Ishikawa (cell line): ENCODE results near the gene RACGAP1.

Experiments used
- EGR1 ChIP-seq: IDR thresholded peaks from 2 replicates; pipeline ENCODE4 v1.6.1; 2012
- EP300 ChIP-seq: IDR thresholded peaks from 2 replicates; pipeline ENCODE4 v1.6.1; 2012; ENCODE audit warnings: borderline replicate concordance
- FOXM1 ChIP-seq: IDR thresholded peaks from 2 replicates; pipeline ENCODE4 v1.6.1; 2012; ENCODE audit warnings: low read depth, borderline replicate concordance
- NFIC ChIP-seq: IDR thresholded peaks from 2 replicates; pipeline ENCODE4 v1.6.1; 2012
- RAD21 ChIP-seq: IDR thresholded peaks from 2 replicates; pipeline ENCODE4 v1.6.1; 2012; ENCODE audit warnings: low read depth
- REST ChIP-seq: IDR thresholded peaks from 2 replicates; pipeline ENCODE4 v1.6.1; 2012; ENCODE audit warnings: low read depth, mild to moderate bottlenecking
- TAF1 ChIP-seq: IDR thresholded peaks from 2 replicates; pipeline ENCODE4 v1.6.1; 2012; ENCODE audit warnings: low read depth, mild to moderate bottlenecking
- YY1 ChIP-seq: IDR thresholded peaks from 2 replicates; pipeline ENCODE4 v1.6.1; 2012; ENCODE audit warnings: low read depth

- TF ChIP-seq RAD21 (no peak), YY1 (no peak), NFIC (no peak), EGR1 (no peak), EP300 (no peak), REST (no peak), FOXM1 (no peak), TAF1 (no peak)
Observed at GRCh38 chr12:50061171-50061570, 35.9 kb upstream of the RACGAP1 start.
